WTC11 (cell line): Measurements from ENCODE around the gene S100A13. TPM values are rescaled to one million over a fixed set of nuclear protein-coding genes. Genes with fewer than 3 reads are reported as not detected.

Experiments used
- ATAC-seq: fragments of 200-7000 bp; cut with Tn5 transposase; 2 replicates; pipeline ENCODE4 v1.10.0; 2021; ENCODE audit warnings: mild to moderate bottlenecking, moderate library complexity
- CTCF ChIA-PET: fragments of 300-600 bp; sonication (Branson Sonifier 250); formaldehyde crosslinking; loops from one replicate; lab custom pipeline; 2021; ENCODE audit warnings: antibody characterized with exemption; lab: Charles Lee
- POLR2A ChIA-PET: fragments of 350-600 bp; sonication (Branson Sonifier 250); formaldehyde crosslinking; loops from one replicate; lab custom pipeline; 2021; ENCODE audit warnings: antibody characterized with exemption; lab: Charles Lee
- DNase-seq: peaks from one replicate; pipeline ENCODE4 v3.0.0; 2021; ENCODE audit warnings: low spot score
- H3K27ac Mint-ChIP-seq: 2 replicates; pipeline ENCODE4 v1.8.0; 2021; ENCODE audit warnings: mixed read lengths
- H3K27me3 Mint-ChIP-seq: 2 replicates; pipeline ENCODE4 v1.8.0; 2021; ENCODE audit warnings: low read depth, mild to moderate bottlenecking, moderate library complexity, mixed read lengths
- H3K36me3 Mint-ChIP-seq: 2 replicates; pipeline ENCODE4 v1.8.0; 2021; ENCODE audit warnings: mixed read lengths
- H3K4me1 Mint-ChIP-seq: 2 replicates; pipeline ENCODE4 v1.8.0; 2022; ENCODE audit warnings: mixed read lengths
- H3K4me3 Mint-ChIP-seq: 2 replicates; pipeline ENCODE4 v1.8.0; 2021; ENCODE audit warnings: mild to moderate bottlenecking, moderate library complexity, mixed read lengths
- H3K9me3 Mint-ChIP-seq: 2 replicates; pipeline ENCODE4 v1.8.0; 2021; ENCODE audit warnings: mixed read lengths
- ARID4B ChIP-seq: sonication (generic); formaldehyde crosslinking; IDR thresholded peaks from 2 replicates; pipeline ENCODE4 v1.8.0; 2023; ENCODE audit warnings: missing genetic modification reagents, mild to moderate bottlenecking, borderline replicate concordance
- ATF3 ChIP-seq: sonication (generic); formaldehyde crosslinking; conservative IDR thresholded peaks from 2 replicates; pipeline ENCODE4 v1.8.1; 2022; ENCODE audit warnings: mild to moderate bottlenecking, missing genetic modification reagents
- E2F1 ChIP-seq: sonication (generic); formaldehyde crosslinking; IDR thresholded peaks from 2 replicates; pipeline ENCODE4 v1.8.0; 2022; ENCODE audit warnings: mild to moderate bottlenecking, missing genetic modification reagents
- ELF4 ChIP-seq: sonication (generic); formaldehyde crosslinking; IDR thresholded peaks from 2 replicates; pipeline ENCODE4 v1.8.1; 2022; ENCODE audit warnings: low read depth, mild to moderate bottlenecking, moderate library complexity, missing genetic modification reagents
- EMX1 ChIP-seq: fragments of 250-450 bp; sonication (Bioruptor Pico); IDR thresholded peaks from 2 replicates; pipeline ENCODE4 v1.8.0; 2021; ENCODE audit warnings: mild to moderate bottlenecking
- FOXJ3 ChIP-seq: sonication (generic); formaldehyde crosslinking; IDR thresholded peaks from 2 replicates; pipeline ENCODE4 v1.9.0; 2021; ENCODE audit warnings: missing genetic modification reagents, mild to moderate bottlenecking, borderline replicate concordance
- FOXK1 ChIP-seq: sonication (generic); formaldehyde crosslinking; IDR thresholded peaks from 2 replicates; pipeline ENCODE4 v1.8.0; 2022; ENCODE audit warnings: mild to moderate bottlenecking, moderate library complexity, missing genetic modification reagents
- FOXP1 ChIP-seq: sonication (generic); formaldehyde crosslinking; IDR thresholded peaks from 2 replicates; pipeline ENCODE4 v1.8.0; 2022; ENCODE audit warnings: missing genetic modification reagents, mild to moderate bottlenecking, moderate library complexity, borderline replicate concordance
- FOXP4 ChIP-seq: sonication (generic); formaldehyde crosslinking; IDR thresholded peaks from 2 replicates; pipeline ENCODE4 v1.8.0; 2022; ENCODE audit warnings: mild to moderate bottlenecking, missing genetic modification reagents
- GTF2I ChIP-seq: fragments of 250-450 bp; sonication (Bioruptor Pico); conservative IDR thresholded peaks from 2 replicates; pipeline ENCODE4 v1.4.0; 2021; ENCODE audit warnings: mild to moderate bottlenecking
- MLX ChIP-seq: sonication (generic); formaldehyde crosslinking; IDR thresholded peaks from 2 replicates; pipeline ENCODE4 v1.8.1; 2023; ENCODE audit warnings: mild to moderate bottlenecking, missing genetic modification reagents, moderate library complexity
- USF1 ChIP-seq: sonication (generic); formaldehyde crosslinking; IDR thresholded peaks from 2 replicates; pipeline ENCODE4 v1.8.0; 2022; ENCODE audit warnings: mild to moderate bottlenecking, missing genetic modification reagents
- ZNF121 ChIP-seq: sonication (generic); formaldehyde crosslinking; IDR thresholded peaks from 2 replicates; pipeline ENCODE4 v1.8.0; 2023; ENCODE audit warnings: missing genetic modification reagents
- ZNF281 ChIP-seq: sonication (generic); formaldehyde crosslinking; IDR thresholded peaks from 2 replicates; pipeline ENCODE4 v1.8.0; 2023; ENCODE audit warnings: mild to moderate bottlenecking, missing genetic modification reagents
- ZNF425 ChIP-seq: fragments of 250-450 bp; sonication (Bioruptor Pico); conservative IDR thresholded peaks from 2 replicates; pipeline ENCODE4 v1.9.0; 2021; ENCODE audit warnings: mild to moderate bottlenecking
- ZNF671 ChIP-seq: fragments of 250-450 bp; sonication (Bioruptor Pico); IDR thresholded peaks from 2 replicates; pipeline ENCODE4 v1.8.0; 2021; ENCODE audit warnings: mild to moderate bottlenecking
- ZSCAN18 ChIP-seq: fragments of 250-450 bp; sonication (Bioruptor Pico); IDR thresholded peaks from 2 replicates; pipeline ENCODE4 v2.1.2; 2022; ENCODE audit warnings: mild to moderate bottlenecking, moderate library complexity
- total RNA-seq: library from RNA; stranded (reverse); gene quantifications from 3 replicates; pipeline ENCODE4 v1.2.3, GENCODE V29; 2021

The S100A13 gene
- total RNA-seq, 1 experiment from 2014 or later: 68.4 TPM

- H3K9me3 Mint-ChIP-seq: no peaks in the 10 kb centered on the region
- ATAC-seq (no peak), DNase-seq (no peak)
- TF ChIP-seq ZSCAN18 (CRISPR knock-in tag) (no peak), ELF4 (CRISPR knock-in tag) (no peak), ZNF121 (CRISPR knock-in tag) (no peak), USF1 (CRISPR knock-in tag) (no peak), FOXP4 (CRISPR knock-in tag) (no peak)
- H3K4me3 Mint-ChIP-seq: no peak overlapping the region
- CTCF ChIA-PET: interaction anchor here (0.6 kb wide), 1 partner anchor 11 kb away, joined by 4 read pairs; no protein-coding TSS in a partner anchor
- no peaks in the 10 kb centered on the region for H3K27me3 Mint-ChIP-seq
- no peak overlapping the region for H3K27ac Mint-ChIP-seq
- peaks cover 79% of the 10 kb centered on the region for H3K36me3 Mint-ChIP-seq
- H3K4me1 Mint-ChIP-seq: peaks cover 8% of the 10 kb centered on the region
- POLR2A ChIA-PET: interaction anchor here (0.6 kb wide), 1 partner anchor 29 kb away, joined by 3 read pairs; the partner anchor contains the start of gene CHTOP
Measured at GRCh38 chr1:153663211-153663610, 35.9 kb upstream of the S100A13 start.

GRCh38 chr1:153662269-153662668, 35.0 kb upstream of the S100A13 start:
- Mint-ChIP-seq H3K36me3 (peaks cover 70% of the 10 kb centered on the region), H3K27ac (no peak overlapping the region)
- CTCF ChIA-PET: no interaction called here
- TF ChIP-seq ZNF425 (CRISPR knock-in tag) (no peak), EMX1 (CRISPR knock-in tag) (no peak), ATF3 (CRISPR knock-in tag) (no peak), GTF2I (CRISPR knock-in tag) (no peak), MLX (CRISPR knock-in tag) (no peak), ZNF281 (no peak), USF1 (CRISPR knock-in tag) (no peak), ZNF671 (CRISPR knock-in tag) (no peak), FOXP1 (CRISPR knock-in tag) (no peak), E2F1 (CRISPR knock-in tag) (no peak), FOXK1 (CRISPR knock-in tag) (no peak), ARID4B (CRISPR knock-in tag) (no peak), FOXJ3 (CRISPR knock-in tag) (no peak)

More at GRCh38 chr1:153662269-153662668, 35.0 kb upstream of the S100A13 start:
- H3K9me3 Mint-ChIP-seq: no peaks in the 10 kb centered on the region
- no peaks in the 10 kb centered on the region for H3K27me3 Mint-ChIP-seq
- H3K4me3 Mint-ChIP-seq: no peak overlapping the region
- ATAC-seq (no peak), DNase-seq (no peak)
- peaks cover 8% of the 10 kb centered on the region for H3K4me1 Mint-ChIP-seq
- POLR2A ChIA-PET: interaction anchor here (0.6 kb wide), 1 partner anchor 28 kb away, joined by 3 read pairs; the partner anchor contains the start of gene CHTOP
